ENCODE measurements around the gene GATAD2A. TPM values are rescaled to one million over a fixed set of nuclear protein-coding genes. Genes with fewer than 3 reads are reported as not detected.

GATAD2A gene
- total RNA-seq (2022; extraction: Qiagen RNA extraction), result 39.9 to 44.6 TPM (median 42.7 TPM) in 5 replicates

GRCh38 chr19:19404879-19405860 is at the start of gene GATAD2A:
Gene GATAD2A (plus strand): TSS chr19:19405675. CDS start chr19:19465346, 59,671 bp downstream.

GRCh38 chr19:19514881-19515641 is 109.6 kb downstream of the GATAD2A start, which contains the start of gene TSSK6:
Gene TSSK6 (minus strand): TSS chr19:19515548. CDS start chr19:19515427, 121 bp downstream.

GRCh38 chr19:19515642-19516519 is 110.4 kb downstream of the GATAD2A start, which contains the start of gene NDUFA13:
Gene NDUFA13 (plus strand): TSS chr19:19516225. CDS start chr19:19516239, 14 bp downstream.

GRCh38 chr19:19528721-19529490 is 123.4 kb downstream of the GATAD2A start, which contains the start of gene YJEFN3:
Gene YJEFN3 (plus strand): TSS chr19:19528911. CDS start chr19:19528933, 22 bp downstream.

GRCh38 chr19:19538061-19538784 is 132.7 kb downstream of the GATAD2A start, which contains the start of gene CILP2:
Gene CILP2 (plus strand): TSS chr19:19538265. CDS start chr19:19538350, 85 bp downstream.

Other genes with a start within 250 kb of the GATAD2A start
- 0.20 to 0.77 TPM (median 0.37 TPM) in 5 replicates for gene MEF2B, start 235.4 kb upstream of the GATAD2A start, total RNA-seq (2022; extraction: Qiagen RNA extraction)
- gene BORCS8, start 213.5 kb upstream of the GATAD2A start, total RNA-seq (2022; extraction: Qiagen RNA extraction), result 7.3 to 12.0 TPM (median 11.3 TPM) in 5 replicates
- 29.5 to 45.6 TPM (median 44.5 TPM) in 5 replicates for gene RFXANK, start 213.4 kb upstream of the GATAD2A start, total RNA-seq (2022; extraction: Qiagen RNA extraction)
- gene NR2C2AP, start 202.3 kb upstream of the GATAD2A start, total RNA-seq (2022; extraction: Qiagen RNA extraction), result 28.5 to 30.0 TPM (median 29.1 TPM) in 5 replicates
- 0.01 to 0.23 TPM (median 0.10 TPM) in 5 replicates for gene NCAN, start 193.7 kb upstream of the GATAD2A start, total RNA-seq (2022; extraction: Qiagen RNA extraction)
- gene TM6SF2, start 132.4 kb upstream of the GATAD2A start, total RNA-seq (2022; extraction: Qiagen RNA extraction), result 0.37 to 0.62 TPM (median 0.47 TPM) in 5 replicates
- 21.3 to 30.2 TPM (median 24.2 TPM) in 5 replicates for gene SUGP1, start 85.2 kb upstream of the GATAD2A start, total RNA-seq (2022; extraction: Qiagen RNA extraction)
- gene MAU2, start 84.8 kb upstream of the GATAD2A start, total RNA-seq (2022; extraction: Qiagen RNA extraction), result 11.7 to 14.6 TPM (median 12.6 TPM) in 5 replicates
- 1.2 to 1.9 TPM (median 1.5 TPM) in 5 replicates for gene TSSK6, start 109.9 kb downstream of the GATAD2A start, total RNA-seq (2022; extraction: Qiagen RNA extraction)
- 141 to 164 TPM (median 157 TPM) in 5 replicates for gene NDUFA13, start 110.5 kb downstream of the GATAD2A start, total RNA-seq (2022; extraction: Qiagen RNA extraction)
- 2.4 to 4.2 TPM (median 3.0 TPM) in 5 replicates for gene YJEFN3, start 123.2 kb downstream of the GATAD2A start, total RNA-seq (2022; extraction: Qiagen RNA extraction)
- gene CILP2, start 132.6 kb downstream of the GATAD2A start, total RNA-seq (2022; extraction: Qiagen RNA extraction), result 0.13 to 0.38 TPM (median 0.21 TPM) in 5 replicates
- gene PBX4, start 213.0 kb downstream of the GATAD2A start, total RNA-seq (2022; extraction: Qiagen RNA extraction), result 1.8 to 2.6 TPM (median 2.0 TPM) in 5 replicates
- gene LPAR2, start 222.5 kb downstream of the GATAD2A start, total RNA-seq (2022; extraction: Qiagen RNA extraction), result 4.0 to 4.7 TPM (median 4.0 TPM) in 5 replicates
- gene GMIP, start 238.0 kb downstream of the GATAD2A start, total RNA-seq (2022; extraction: Qiagen RNA extraction), result 4.6 to 6.4 TPM (median 5.4 TPM) in 5 replicates

Measured in A549 treated with Hydrocortisone at 1 μM for 4 hours (cell line).